Kidney (tissue), 14 donors: Measurements from ENCODE around the gene RHOV. TPM values are rescaled to one million over a fixed set of nuclear protein-coding genes. Genes with fewer than 3 reads are reported as not detected.

Experiments used
- DNase-seq, 5 donors: peaks; one replicate each; pipeline ENCODE4 v3.0.0-alpha.2; 2013 to 2020
- FAIRE-seq: peaks from 2 replicates; lab custom pipeline; 2012; peaks lifted over from hg19 to GRCh38; lab: Jason Lieb, UNC
- H3K27ac ChIP-seq, 2 donors: one replicate each; pipeline ENCODE4 v1.7.0; 2013; ENCODE audit warnings: low read depth in 2 of 2, low read length in 2 of 2, inconsistent platforms in 1 of 2
- H3K27me3 ChIP-seq: one replicate; pipeline ENCODE4 v1.7.1; 2013; ENCODE audit warnings: low read length, inconsistent platforms; ENCODE audit not compliant: control insufficient read depth, insufficient read depth
- H3K36me3 ChIP-seq, 3 donors: one replicate each; pipeline versions ENCODE4 v1.7.0 to v1.7.1; 2013; ENCODE audit warnings: low read length in 3 of 3, control low read depth in 1 of 3, inconsistent platforms in 1 of 3; ENCODE audit not compliant: insufficient read depth in 3 of 3, control insufficient read depth in 2 of 3
- H3K4me1 ChIP-seq, 3 donors: one replicate each; pipeline versions ENCODE4 v1.7.0 to v1.7.1; 2013; ENCODE audit warnings: low read length in 3 of 3, inconsistent platforms in 1 of 3, low read depth in 1 of 3; ENCODE audit not compliant: control insufficient read depth in 2 of 3, insufficient read depth in 2 of 3
- H3K4me3 ChIP-seq, 3 donors: one replicate each; pipeline versions ENCODE4 v1.7.0 to v1.8.1; 2013; ENCODE audit warnings: low read length in 3 of 3, control low read depth in 1 of 3, inconsistent platforms in 1 of 3
- H3K9ac ChIP-seq, 3 donors: one replicate each; pipeline versions ENCODE4 v1.7.0 to v1.7.1; 2013; ENCODE audit warnings: low read length in 3 of 3, control low read depth in 1 of 3, inconsistent platforms in 1 of 3
- H3K9me3 ChIP-seq, 3 donors: one replicate each; pipeline versions ENCODE4 v1.7.0 to v1.7.1; 2013; ENCODE audit warnings: low read length in 3 of 3, control low read depth in 1 of 3, inconsistent platforms in 1 of 3; ENCODE audit not compliant: control insufficient read depth in 2 of 3, insufficient read depth in 1 of 3
- intact Hi-C: fragments of 100-400 bp; cut with DNase I; formaldehyde crosslinking; loops from one replicate; pipeline ENCODE4 v1.11.1; 2022
- polyA plus RNA-seq: library from polyadenylated mRNA; stranded (reverse); fragments of 350-450 nt; fragmentation: Illumina TruSeq; extraction: RNeasy Lipid Tissue Mini Kit (QIAGEN cat#74804); gene quantifications from one replicate; pipeline ENCODE4 v1.2.3, GENCODE V29; 2014; ENCODE audit warnings: low read depth, low replicate concordance; ENCODE audit not compliant: insufficient read depth
- total RNA-seq: library from RNA; stranded (reverse); fragmentation: NEBNext Ultra II Directional; extraction: Animal tissue kit (Norgen Biotek cat#: 25700); gene quantifications from one replicate; pipeline ENCODE4 v1.2.1, GENCODE V29; 2021
- TF ChIP-seq, protein P1 (sequence below): IDR thresholded peaks from 3 replicates; pipeline ENCODE4 v1.5.1; 2012; ENCODE audit warnings: mild to moderate bottlenecking, moderate library complexity, borderline replicate concordance; ENCODE audit not compliant: insufficient read depth; ENCODE audit errors: extremely low read depth
- donor health status: control.
- donor health status: control.
- donor health status: control.
- donor health status: control.
- donor health status: control.
- donor health status: DM: yes; HTN: yes; CAD: no.
- donor health status: Normal renal cell carcinoma (clear cell type).

Gene RHOV
- total and polyA plus RNA-seq, 2 donors from 2014 or later, result 3.0 to 4.6 TPM

DNA sequence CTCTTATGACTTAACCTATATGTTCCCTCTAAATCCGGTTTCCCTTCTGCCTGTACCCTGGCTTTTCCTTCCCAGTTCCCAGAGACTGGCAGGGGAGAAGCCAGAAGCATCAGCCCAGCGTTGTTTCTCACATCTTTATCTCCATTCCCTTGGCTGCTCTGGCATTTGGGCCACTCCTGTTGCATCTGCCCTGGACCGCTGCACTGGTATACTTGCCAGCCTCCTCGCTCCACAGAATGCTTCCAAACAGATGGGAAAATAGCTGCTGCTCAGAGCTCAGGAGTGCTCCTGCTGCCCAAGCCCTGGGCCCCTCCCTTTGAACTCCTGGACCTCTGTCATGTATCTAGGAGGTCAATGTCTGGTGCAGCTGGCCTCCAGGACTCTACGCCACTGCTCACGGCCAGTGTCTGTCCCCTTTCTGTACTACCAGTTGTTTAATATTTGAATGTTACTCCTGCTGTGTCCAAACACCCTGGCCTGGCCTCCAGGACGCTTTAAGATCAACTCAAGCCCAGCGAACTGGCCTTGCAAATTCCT lies 23.4 kb downstream of the RHOV start:
- FAIRE-seq (no peak), DNase-seq (peak in 1 of 5 donors; percentile 25)

GRCh38 chr15:40847223-40847961 lies 26.6 kb downstream of the RHOV start:
- Histone ChIP-seq H3K9ac (peak overlapping the region in 1 of 3 donors; percentile 82), H3K27ac (peak overlapping the region; percentile 89 to 93), H3K9me3 (no peaks in the 10 kb centered on the region), H3K4me1 (peaks cover 2 to 32% (median 26%) of the 10 kb centered on the region in 3 donors), H3K27me3 (no peaks in the 10 kb centered on the region), H3K36me3 (peaks cover 0 to 2% (median 0%) of the 10 kb centered on the region in 3 donors), H3K4me3 (peak overlapping the region; percentile 3 to 67 (median 36))
- intact Hi-C loops, result no loop called here
- FAIRE-seq, result no peak
- TF ChIP-seq, protein P1, sequence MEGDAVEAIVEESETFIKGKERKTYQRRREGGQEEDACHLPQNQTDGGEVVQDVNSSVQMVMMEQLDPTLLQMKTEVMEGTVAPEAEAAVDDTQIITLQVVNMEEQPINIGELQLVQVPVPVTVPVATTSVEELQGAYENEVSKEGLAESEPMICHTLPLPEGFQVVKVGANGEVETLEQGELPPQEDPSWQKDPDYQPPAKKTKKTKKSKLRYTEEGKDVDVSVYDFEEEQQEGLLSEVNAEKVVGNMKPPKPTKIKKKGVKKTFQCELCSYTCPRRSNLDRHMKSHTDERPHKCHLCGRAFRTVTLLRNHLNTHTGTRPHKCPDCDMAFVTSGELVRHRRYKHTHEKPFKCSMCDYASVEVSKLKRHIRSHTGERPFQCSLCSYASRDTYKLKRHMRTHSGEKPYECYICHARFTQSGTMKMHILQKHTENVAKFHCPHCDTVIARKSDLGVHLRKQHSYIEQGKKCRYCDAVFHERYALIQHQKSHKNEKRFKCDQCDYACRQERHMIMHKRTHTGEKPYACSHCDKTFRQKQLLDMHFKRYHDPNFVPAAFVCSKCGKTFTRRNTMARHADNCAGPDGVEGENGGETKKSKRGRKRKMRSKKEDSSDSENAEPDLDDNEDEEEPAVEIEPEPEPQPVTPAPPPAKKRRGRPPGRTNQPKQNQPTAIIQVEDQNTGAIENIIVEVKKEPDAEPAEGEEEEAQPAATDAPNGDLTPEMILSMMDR, result no peak
- DNase-seq, result peak; percentile 86 to 96 (median 91)

More for the DNA sequence above, 23.4 kb downstream of the RHOV start:
- no peak overlapping the region for H3K9ac ChIP-seq
- TF ChIP-seq, protein P1, result no peak
- H3K27me3 ChIP-seq, result no peaks in the 10 kb centered on the region
- no peak overlapping the region for H3K27ac ChIP-seq
- intact Hi-C loops, result no loop called here
- no peaks in the 10 kb centered on the region for H3K9me3 ChIP-seq
- peaks cover 0 to 22% (median 12%) of the 10 kb centered on the region in 3 donors for H3K36me3 ChIP-seq
- H3K4me3 ChIP-seq, result no peak overlapping the region
- H3K4me1 ChIP-seq, result peaks cover 2 to 18% (median 18%) of the 10 kb centered on the region in 3 donors

DNA sequence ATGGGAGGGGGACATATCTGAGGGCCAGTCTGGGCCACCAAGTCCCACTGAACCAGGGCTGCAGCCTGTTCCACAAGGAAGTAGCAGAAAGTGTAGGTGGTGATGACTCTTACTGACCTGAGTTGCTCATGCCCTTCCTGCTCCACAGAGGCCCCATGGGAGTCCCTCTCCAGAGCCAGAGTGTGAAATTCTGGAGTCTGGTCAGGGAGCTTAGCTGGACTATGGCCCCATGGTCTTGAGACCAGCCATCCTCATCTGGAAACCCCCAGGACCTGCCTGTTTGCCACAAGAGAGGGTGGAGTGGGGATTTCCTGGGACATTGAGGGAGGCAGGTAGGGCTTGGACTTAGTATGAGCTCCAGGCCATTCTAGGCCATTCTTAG lies 27.2 kb downstream of the RHOV start:
- TF ChIP-seq, protein P1, result no peak
- FAIRE-seq (no peak), DNase-seq (no peak)
- Histone ChIP-seq H3K4me3 (peak overlapping the region; percentile 3 to 67 (median 13)), H3K27me3 (no peaks in the 10 kb centered on the region), H3K9me3 (no peaks in the 10 kb centered on the region), H3K9ac (peak overlapping the region in 2 of 3 donors; percentile 46 to 82), H3K4me1 (peaks cover 2 to 32% (median 26%) of the 10 kb centered on the region in 3 donors), H3K36me3 (peaks cover 0 to 2% (median 0%) of the 10 kb centered on the region in 3 donors), H3K27ac (peak overlapping the region; percentile 89 to 93)
- intact Hi-C loops, result no loop called here
